GM18511 (cell line): ENCODE data around the gene SHISA9.

Experiments used
- ATAC-seq: cut with Tn5 transposase; IDR thresholded peaks from one replicate; pipeline ENCODE4 v1.9.1; 2021; ENCODE audit warnings: mild to moderate bottlenecking, moderate library complexity; ENCODE audit not compliant: unreplicated experiment

SHISA9 gene

GRCh38 chr16:13110124-13110796, 208.9 kb downstream of the SHISA9 start:
- ATAC-seq = no peak

- ATAC-seq = no peak
These were observed 210.3 kb downstream of the SHISA9 start for GRCh38 chr16:13111747-13112146.

DNA sequence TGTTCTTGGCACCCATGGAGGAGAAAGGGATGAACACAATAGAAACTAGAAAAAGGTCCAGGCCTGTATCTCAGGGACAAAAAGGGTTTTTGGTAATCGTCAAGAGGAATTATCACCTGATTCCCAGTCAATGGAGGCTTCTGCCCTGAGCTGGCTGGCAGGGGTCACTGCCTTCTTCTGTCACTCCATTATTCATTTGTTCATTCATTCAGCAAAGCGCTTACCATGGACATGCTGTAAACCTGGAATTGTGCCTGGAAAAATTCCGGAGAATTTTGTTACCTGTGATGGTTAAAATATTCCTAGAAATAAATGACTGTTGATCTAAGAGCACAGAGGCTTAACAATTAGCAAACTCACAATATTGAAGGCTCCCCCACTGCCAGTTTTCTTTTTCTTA, 212.3 kb downstream of the SHISA9 start:
- no peak for ATAC-seq

DNA sequence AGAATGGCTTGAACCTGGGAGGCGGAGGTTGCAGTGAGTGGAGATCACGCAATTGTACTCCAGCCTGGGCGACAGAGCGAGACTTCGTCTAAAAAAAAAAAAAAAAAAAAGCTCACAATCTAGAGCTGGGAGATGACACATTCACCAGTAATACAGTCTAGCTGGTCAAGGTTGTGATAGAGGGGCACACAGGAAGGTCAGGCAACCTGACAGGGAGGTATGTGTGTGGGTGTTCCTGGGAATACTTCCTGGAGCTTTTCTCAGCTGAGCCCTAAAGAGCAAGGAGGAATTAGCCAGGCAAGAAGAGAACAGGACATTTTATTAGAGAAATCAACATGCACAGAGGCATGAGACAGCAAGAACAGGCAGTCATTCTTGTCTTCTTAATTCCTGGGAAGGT, 216.7 kb downstream of the SHISA9 start:
- ATAC-seq = no peak

GRCh38 chr16:13120091-13120490, 218.7 kb downstream of the SHISA9 start:
- no peak for ATAC-seq

- no peak for ATAC-seq
These were observed 219.2 kb downstream of the SHISA9 start for GRCh38 chr16:13120557-13120956.

DNA sequence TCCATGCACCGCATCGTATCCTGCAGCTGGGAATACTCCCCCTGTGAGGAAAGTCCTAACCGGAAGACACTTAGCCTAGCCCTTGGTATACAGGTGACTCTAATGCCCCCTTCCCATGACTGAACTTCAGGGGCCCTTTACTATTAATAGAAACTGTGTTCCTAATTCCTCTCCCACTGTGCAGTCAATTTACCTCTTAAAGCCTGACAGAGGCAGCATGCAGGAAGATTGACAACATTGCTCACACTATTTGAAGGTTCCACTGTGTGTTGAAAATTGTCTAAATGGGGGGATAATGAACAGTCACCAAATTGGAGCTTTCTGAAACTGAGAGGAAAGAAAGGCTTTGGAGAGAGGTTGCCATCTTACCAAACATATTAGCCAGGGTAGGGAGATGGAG, 222.6 kb downstream of the SHISA9 start:
- ATAC-seq = no peak

DNA sequence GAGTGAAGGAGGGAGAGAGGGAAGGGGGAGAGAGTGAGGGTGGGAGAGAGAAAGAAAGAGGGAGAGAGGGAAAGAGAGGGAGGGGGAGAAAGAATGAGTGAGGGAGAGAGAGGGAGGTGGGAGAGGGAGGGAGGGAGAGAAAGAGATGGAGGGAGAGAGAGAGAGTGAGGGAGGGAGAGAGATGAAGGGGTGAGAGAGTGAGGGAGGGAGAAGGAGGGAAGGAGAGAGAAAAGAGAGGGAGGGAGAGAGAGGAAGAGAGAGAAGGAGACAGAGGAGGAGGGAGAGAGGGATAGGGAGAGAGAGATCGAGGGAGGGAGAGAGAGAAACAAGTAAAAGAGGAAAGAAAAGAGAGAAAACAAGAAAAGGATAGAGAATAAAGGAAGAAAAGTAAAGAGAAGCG, 225.7 kb downstream of the SHISA9 start:
- ATAC-seq = no peak

GRCh38 chr16:13130586-13130985, 229.2 kb downstream of the SHISA9 start:
- no peak for ATAC-seq

DNA sequence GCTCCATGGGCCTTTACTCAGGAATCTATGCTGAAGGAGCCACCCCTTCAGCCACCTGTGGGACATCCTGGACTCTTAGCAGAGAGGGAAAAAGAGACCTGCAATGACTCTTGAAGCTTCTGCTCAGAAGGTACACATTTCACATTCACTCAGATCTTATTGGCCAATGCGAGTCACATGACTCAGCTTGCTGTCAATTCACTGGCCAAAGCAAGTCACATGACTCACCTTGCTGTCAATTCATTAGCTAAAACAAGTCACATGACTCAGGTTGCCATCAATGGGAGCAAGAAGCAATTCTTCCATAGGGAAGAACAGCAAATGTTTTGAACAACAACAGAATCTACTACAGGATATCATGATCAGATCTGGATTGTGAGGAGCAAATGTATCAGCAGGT, 233.4 kb downstream of the SHISA9 start:
- ATAC-seq = no peak

- no peak for ATAC-seq
These were observed 235.5 kb downstream of the SHISA9 start for GRCh38 chr16:13136901-13137300.

- ATAC-seq = no peak
These were observed 237.1 kb downstream of the SHISA9 start for GRCh38 chr16:13138528-13138927.

DNA sequence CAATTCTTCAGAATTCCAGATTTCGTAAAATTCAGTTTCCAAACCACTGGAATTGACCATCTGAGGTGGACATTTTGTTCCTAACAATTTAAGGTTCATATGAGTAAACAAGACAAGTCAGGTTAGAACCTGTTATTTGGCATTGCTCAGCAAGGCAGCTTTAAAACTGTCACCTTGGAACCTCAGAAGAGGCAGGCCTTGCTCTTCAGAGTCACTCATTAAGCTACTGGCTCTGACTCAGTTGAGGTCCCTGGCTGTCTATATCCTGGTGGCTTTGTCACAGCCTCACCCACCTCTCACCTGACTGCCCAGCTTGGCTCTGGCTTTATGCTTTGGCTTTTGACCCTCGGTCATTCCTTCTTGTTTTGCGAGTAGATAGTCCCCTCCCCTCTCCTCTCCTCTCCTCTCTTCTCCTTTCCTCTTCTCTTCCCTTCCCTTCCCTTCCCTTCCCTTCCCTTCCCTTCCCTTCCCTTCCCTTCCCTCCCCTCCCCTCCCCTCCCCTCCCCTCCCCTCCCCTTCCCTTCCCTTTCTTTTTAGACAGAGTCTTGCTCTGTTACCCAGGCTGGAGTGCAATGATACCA, 238.4 kb downstream of the SHISA9 start:
- ATAC-seq = no peak

GRCh38 chr16:13143551-13143950, 242.2 kb downstream of the SHISA9 start:
- no peak for ATAC-seq

GRCh38 chr16:13146829-13147228, 245.4 kb downstream of the SHISA9 start:
- ATAC-seq = no peak

- no peak for ATAC-seq
These were observed 246.9 kb downstream of the SHISA9 start for GRCh38 chr16:13148294-13148693.

GRCh38 chr16:13148836-13149235, 247.4 kb downstream of the SHISA9 start:
- no peak for ATAC-seq

GRCh38 chr16:13150181-13150885, 248.9 kb downstream of the SHISA9 start:
- ATAC-seq = no peak

DNA sequence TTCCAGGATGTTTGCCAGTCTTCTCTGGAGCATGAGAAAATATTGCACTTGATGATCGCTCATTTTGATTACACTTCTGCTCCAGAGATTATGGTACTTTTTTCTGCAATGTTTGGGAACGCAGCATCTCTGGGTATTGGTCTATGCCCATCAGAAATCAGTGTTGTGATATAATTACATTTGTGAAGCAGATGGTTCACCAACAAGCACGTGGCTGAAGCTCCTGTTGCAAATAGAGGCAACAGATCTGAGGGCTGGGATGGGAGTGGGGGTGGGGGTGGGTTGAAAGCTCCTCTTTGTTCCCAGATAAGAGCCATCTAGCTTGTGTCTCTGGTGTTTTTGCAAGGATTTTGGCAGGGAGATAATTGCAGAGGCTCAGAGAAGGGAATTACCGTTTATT, 252.3 kb downstream of the SHISA9 start:
- no peak for ATAC-seq

GRCh38 chr16:13154799-13155198, 253.4 kb downstream of the SHISA9 start:
- no peak for ATAC-seq

DNA sequence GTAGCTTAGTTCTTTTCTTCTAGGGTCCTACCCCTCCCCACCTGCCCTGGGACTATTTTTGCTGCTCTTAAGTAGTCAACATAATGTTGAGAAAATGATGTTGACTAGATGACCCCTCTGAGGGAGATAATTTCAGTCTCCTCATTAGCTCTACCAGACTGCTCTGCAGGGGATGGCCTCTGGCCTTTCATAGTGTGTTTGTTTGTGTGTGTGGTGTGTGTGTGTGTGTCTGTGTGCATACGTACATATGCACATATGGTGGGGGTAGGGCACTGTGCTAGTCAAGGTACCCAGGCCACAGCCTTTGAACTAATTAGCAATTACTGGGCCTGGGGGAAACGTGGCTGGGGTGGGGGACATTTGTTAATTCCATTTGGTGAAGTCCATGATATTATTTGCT, 254.0 kb downstream of the SHISA9 start:
- ATAC-seq = no peak

- ATAC-seq = no peak
These were observed 254.4 kb downstream of the SHISA9 start for GRCh38 chr16:13155780-13156179.
